ENCODE measurements around the gene ARL3.

Gene ARL3

DNA sequence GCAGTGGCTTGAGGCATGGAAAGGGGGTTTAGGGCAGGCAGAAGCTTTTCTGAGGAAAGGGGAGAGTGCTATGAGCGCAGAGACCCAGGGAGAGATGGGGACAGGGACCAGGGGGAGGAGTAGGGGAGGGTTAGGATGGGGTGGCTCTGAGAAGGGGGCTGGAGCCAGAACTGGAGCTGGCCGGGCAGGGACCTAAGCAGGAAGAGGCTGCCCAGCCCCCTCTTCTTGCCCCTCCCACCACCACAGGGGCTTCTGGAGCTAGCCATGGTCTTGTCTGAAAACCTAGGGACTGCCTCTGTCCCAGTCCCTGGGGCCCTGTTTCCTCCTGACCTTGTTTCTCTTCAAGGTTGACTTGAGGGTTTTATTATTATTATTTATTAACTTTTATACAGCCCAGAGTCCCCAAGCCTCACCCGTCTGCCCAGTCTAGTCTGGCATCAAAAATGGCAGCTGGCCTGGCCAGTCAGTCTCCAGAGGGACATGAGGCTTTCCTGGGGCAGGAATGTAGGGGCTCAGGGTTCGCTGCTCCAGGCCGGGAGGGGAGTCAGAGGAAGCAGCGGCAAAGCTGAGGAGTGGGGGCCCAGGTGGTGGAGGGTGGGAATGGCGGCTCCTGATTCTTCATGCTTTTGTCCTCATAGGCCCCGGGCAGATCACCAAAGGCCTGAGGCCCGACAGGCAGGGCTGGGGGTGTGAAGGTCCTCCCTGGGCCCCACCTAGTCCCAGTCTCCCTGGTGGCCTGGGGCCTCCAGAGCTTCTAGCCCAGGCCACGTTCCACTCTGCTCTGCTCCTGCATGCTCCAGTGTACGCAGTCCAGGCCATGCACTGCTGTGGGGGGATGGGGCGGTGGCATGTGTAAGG lies 64.2 kb downstream of the ARL3 start:
- DNase-seq = no peak

DNA sequence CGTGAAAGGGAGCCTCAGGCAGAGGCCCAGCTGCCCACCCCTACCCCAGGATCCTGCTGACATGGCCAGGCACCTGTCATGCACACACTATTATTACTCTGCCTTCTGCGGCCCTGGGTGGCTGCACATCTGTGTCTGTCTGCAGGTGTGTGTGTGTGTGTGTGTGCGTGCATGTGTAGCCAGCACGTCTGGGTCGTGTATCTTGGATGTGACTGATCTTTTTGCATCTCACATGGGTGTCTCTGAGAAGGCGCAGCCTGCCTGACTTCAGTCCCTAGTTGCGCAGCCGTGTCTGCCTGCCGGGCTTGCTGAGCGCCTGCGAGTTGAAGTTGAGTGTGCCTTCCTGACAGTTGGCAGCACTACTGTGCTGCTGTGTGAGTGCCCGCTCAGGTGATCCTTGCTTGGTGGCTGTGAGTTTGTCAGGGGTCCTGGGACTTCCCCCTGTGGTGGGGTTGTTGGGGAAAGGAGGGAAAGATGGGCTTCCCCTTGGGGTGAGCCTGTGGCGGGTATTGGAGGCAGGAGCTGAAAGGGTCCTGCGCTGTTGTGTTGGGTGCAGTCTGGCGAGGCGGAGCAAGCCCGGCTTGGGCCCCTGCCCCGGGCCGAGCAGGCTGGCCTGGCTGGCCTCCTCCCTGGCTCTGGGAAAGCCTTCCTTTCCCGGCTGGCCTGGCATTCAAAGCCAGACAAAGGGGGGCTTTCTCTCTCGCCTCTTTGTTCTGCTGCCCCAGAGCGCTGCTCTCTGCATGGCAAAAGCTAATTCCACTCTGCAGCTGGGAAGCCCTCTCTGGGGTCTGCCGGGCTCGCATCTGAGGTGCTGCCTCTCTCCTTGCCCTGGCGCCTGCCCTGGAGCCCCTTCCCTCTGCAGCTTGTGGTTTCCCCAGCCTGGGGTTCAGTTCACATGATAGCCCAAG lies 65.1 kb downstream of the ARL3 start:
- DNase-seq = no peak

GRCh38 chr10:102648269-102648888 lies 65.8 kb downstream of the ARL3 start:
- no peak for DNase-seq

DNA sequence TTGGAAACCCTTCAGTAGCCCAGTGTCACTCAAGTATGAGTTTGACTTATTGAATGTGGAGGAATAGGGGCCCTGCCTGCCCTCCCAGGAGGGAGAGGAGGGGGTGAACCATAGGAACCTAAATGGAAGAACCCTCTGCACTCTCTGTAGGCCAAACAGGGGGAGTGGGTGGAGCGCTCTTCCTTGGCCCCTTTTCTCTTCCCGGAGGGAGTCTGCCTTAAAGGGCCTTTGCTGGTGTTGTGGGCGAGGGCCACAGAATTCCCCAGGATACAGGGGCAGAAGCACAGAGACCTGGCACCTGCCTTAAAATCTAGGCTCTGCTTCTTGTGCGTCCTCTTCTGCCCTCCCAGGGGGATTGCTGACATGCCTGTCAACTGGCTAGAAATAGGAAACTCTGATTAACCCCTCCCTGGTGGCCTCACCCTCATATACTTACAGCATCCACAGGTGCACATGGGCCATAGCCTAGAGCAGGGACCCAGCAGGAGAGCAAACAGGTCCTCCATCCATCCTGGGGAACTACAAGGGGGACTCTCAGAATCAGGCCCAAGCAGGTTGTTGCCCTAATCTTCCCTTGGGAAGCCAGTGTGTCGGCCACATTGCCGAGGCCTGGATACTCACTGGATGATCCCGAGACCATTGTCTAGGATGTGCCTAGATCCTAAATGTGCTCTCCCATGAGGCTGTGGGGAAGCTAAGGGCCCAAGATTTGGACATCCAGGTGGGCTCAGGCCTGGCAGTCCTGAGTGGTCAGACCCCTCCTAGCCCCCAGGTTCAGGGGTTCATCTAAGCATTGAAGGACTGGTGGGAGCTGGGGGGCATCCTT lies 66.5 kb downstream of the ARL3 start:
- DNase-seq = no peak

DNA sequence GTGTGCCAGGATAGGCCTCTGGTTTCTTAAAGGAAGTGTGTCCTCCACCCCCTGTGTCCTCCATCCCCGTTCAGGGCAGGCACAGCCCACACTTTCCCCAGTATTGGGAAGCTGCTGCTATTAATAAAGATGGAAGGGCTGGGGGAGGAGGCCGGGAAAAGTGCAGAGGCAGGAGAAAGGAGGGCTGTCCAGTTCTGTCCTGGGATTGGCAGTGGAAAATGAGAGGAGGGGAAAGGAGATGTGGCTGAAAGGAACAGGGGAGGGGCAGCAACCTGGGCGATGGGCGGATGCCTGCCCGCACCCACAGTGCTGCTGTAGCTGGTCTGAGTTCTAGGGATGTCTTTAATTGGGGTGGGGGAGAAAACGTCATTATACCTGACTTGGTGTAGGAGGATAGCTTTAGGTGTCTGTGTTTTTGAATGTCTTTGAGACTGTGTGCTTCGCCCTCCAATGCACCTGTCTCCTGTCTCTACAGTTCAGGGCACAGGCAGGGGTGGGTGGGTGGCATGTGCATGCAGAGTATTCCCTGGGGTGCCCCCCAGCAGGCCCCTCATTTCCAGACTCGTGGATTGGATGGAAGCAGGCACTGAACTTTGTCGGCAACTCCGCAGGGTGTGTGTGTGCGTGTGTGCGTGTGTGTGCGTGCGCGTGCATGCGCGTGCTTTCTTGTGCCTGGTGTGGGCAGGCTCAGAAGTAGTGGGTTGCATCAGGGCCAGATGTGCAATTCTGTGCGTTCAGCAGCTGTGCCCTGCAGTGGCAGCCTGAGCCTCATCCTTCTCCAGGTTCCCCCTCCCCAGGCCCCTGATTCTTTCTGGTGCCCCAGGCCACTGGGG lies 67.4 kb downstream of the ARL3 start:
- DNase-seq = peak; percentile 31

DNA sequence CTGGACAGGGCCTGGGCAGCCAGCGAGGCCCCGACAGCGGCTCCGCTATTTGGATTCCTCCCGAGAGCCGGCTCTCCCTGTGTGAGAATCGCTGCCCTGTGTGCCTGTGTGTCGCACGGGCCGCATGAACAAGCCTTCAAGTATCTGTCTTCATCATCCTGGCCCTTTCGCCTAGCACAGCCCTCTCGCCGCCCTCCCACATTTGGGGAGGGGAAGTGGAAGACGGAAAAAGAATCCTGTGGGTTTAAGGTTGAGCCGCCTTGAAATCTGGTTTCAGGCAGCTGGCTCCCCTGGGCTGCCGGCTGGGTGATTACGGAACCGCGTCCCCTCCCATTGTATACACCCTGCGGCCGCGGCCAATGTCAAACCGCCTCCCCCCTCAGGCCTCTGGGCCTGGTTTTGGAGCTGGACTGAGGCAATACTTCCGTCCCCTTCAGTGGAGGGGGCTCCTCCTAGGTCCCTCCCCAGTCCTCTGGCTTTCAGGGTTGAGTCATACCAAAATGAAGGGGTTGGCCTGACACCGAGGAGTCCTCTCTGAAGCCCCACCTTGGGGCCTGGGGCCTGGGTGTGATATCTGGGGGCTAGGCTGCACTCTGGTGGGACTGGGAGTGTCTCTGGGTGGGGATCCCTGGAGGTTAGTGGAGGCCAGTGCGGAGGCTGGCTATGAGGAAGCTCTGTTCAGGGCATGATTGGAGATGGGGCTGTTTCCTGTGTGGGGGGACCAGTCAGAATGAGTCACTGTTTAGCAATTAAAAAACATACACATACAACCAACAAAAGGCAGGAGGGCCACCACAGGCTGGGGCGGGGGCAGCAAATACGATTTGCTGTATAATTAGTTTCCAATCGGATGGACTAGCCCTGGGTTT lies 68.2 kb downstream of the ARL3 start:
- peak; percentile 91 for DNase-seq

GRCh38 chr10:102645388-102645740 lies 68.8 kb downstream of the ARL3 start:
- DNase-seq = no peak

DNA sequence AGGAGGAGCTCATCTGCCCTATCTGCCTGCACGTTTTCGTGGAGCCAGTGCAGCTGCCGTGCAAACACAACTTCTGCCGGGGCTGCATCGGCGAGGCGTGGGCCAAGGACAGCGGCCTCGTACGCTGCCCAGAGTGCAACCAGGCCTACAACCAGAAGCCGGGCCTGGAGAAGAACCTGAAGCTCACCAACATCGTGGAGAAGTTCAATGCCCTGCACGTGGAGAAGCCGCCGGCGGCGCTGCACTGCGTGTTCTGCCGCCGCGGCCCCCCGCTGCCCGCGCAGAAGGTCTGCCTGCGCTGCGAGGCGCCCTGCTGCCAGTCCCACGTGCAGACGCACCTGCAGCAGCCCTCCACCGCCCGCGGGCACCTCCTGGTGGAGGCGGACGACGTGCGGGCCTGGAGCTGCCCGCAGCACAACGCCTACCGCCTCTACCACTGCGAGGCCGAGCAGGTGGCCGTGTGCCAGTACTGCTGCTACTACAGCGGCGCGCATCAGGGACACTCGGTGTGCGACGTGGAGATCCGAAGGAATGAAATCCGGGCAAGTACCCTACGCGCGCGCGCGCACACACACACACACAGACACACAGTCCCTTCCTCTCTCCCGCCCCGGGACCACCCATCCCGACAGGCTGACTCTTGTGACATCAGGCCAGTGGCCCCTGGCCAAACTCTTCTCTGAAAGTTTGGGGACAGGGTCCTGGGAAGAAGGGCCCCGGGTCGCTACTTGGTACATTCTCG lies 69.4 kb downstream of the ARL3 start:
- peak; percentile 67 for DNase-seq

- DNase-seq = peak; percentile 31
Observed at GRCh38 chr10:102644066-102644645, 70.0 kb downstream of the ARL3 start, which contains the start of gene TRIM8. Gene TRIM8 (plus strand): TSS chr10:102644479. CDS start chr10:102644618, 139 bp downstream.

DNA sequence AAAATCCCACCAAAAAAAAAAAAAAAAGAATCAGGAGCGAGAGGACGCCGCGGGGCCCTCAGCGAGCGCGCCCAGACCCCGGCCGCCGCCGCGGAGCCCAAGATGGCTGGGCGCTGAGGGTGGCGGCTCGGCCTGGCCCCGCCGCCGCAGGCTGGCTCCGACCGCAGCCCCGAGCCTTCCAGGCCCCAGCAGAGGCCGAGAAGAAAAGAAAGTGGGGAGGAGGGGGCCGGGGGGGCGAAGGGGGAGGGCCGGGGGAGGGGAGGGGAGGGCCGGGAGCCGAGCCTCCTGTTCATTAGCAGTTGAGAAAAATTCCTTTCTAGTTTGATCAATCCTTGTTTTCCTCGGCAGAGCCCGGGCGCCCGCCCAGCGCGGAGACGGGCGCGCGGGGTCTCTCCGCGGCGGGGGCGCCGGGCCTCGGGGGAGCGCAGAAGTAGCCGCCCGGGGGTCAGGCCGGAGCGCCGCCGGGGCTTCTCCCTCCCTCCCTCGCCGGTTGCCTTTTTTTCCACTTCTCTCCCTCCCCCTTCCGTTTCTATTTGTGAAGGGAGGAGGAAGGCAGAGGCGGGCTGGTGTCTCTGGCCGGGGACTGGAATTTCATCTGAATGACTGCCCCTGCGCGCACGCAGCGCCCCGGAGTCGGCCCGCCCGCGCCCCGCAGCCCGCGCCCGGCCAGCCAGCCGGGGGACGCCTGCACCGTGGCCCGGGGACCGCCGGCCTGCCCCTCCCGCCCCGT lies 70.7 kb downstream of the ARL3 start:
- DNase-seq = peak; percentile 76

DNA sequence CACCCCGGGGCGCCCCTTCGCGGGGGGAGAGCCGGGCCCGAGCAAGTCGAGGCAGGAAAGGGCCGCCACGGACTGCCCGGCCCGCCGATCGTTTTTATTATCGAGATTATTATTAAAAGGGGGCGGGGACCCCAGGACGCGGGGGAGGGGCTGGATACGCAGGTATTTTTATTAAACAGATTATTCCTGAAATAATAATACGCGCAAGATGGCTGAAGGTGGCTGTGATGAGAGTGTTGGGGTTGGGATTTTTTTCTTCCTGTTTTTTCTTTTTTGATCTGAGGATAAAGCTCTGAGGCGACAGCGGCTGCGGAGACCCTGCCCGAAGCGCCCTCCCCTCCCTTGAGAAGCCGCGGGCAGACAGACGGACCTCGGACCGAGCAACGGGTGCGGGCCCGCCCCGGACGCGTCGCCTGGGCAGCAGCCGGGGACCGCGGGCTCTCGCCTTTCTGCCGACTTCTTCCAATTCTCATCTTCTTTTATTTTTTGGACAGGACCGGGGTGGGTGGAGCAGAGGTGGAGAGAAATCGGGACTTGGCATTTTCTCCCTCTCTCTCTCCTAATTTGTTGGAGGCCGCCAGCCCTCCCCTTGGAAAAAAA lies 71.4 kb downstream of the ARL3 start:
- peak; percentile 30 for DNase-seq

DNA sequence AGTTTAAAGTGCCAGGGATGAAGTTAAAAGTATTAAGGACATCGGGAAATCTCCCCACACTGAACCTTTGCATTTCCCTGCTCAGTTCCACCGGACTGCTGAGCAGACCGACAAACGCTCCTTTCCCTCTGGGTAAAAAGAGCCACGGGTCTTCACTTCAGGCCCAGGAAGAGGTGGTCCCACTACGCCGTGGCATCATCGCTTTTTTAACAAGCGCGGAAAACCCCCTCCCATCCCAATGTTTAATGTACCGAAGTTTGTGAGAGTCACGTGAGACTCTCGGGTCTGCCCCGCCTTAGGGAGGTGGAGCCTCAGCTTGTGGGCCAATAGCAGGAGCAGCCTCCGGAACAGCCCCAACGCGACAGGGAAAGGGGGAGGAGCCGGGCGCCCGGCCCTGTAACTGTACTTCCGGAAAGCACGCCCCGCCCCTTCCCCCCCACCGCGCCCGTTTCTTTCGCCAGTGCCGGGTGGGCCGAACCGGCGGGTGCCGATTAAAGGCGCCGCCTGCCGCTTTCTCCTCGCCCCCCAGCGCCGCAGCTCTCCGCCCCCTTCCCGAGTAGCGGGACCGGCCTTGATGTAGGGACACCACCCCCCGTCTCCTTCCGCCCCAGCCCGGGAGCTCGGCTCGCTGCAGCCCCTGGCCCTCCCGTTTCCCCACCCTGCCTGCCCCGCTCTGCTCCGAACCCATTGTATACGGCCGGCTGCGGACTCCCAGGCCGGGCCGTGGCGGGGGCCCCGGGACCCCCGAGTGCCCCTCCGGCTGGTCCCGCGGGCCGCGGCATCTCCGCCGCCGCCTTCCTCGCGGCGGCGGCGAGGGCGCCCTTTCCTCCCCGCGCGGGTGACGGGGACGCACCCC lies 72.1 kb downstream of the ARL3 start:
- DNase-seq = peak; percentile 97

DNA sequence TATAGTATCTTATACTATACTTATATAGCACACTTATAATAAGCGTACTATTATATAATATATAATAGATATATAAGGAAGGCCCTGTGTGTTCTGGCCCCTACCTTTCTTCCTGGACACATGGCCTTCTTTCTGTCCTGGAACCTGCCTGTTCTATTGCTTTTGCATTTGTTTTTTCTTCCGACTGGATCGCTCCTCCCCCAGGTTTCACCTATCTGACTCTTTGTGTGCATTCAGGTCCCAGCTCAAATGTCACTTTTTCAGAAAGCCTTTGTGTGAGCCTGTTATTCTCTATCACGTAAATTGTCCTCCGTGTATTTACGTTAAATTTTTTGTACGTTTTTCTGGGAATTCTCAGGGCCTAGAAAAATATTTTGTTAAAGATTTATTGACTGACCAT lies 72.8 kb downstream of the ARL3 start:
- no peak for DNase-seq

DNA sequence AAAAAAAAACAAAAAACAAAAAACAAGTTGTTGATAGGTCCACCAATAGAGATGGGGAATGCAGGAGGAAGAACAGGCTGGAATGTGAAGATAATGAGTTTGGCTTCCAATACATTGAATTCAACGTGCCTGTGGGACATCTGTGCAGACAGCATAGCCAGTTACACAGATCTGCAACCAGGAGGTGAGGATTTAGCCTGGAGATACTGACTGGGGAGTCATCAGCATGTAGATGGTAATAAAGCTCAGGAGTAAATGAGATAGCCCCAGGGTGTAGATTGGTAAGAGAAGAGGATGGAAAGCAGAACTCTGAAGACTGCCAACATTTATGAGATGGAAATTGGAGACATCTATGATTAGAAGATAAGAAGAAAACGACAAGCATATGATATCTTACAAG lies 74.7 kb downstream of the ARL3 start:
- no peak for DNase-seq

DNA sequence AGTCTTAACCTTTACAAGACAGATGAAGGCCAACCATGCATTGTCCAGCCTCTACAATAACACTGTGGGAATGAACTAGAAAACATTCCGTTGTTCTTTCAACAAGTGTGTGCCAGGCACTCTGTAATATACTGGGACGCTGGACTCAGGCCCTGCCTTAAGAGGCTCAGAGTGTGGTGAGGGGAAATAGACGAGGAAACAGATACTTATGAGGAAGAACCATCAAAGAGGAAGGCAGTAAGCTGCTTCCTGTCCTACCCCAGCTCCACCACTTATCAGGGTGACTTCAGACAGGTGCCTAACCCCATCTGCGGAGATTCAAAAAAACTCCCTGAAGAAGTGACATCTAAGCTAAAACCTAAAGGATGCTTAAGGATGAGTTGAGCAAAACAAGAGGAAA lies 78.8 kb downstream of the ARL3 start:
- DNase-seq = no peak

GRCh38 chr10:102634686-102635085 lies 79.5 kb downstream of the ARL3 start:
- no peak for DNase-seq

DNA sequence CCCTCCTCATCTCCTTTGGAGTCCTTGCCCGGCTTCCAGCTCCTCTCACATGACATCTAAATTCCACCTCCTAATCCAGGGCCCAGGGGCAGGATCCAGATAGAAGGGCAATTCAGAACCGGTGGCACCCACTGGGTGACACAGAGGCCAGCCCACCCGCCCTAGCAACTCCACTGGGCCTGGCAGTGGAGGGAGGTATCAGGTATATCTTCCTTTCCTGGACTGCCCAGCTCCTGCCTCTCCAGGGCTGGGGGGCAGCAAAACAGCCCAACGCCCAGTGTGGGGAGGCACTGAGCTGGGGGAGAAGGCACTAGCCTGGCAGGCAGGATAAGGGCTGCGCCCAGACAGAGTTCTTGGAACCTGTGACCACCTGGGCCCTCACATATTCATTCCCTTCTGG lies 80.3 kb downstream of the ARL3 start:
- DNase-seq = no peak
